Skeletal muscle tissue (tissue), 4 donors: Measurements from ENCODE around the gene NOTO. TPM values are rescaled to one million over a fixed set of nuclear protein-coding genes. Genes with fewer than 3 reads are reported as not detected.

ENCODE experiments used
- H3K27ac ChIP-seq: one replicate; pipeline ENCODE4 v1.7.0; 2013; ENCODE audit warnings: mild to moderate bottlenecking, low read depth, low read length, inconsistent platforms
- H3K27me3 ChIP-seq, 3 donors: one replicate each; pipeline ENCODE4 v1.7.0; 2013; ENCODE audit warnings: low read length in 3 of 3; ENCODE audit not compliant: control insufficient read depth in 3 of 3, insufficient read depth in 3 of 3
- H3K36me3 ChIP-seq, 3 donors: one replicate each; pipeline ENCODE4 v1.7.0; 2013; ENCODE audit warnings: low read length in 3 of 3; ENCODE audit not compliant: control insufficient read depth in 3 of 3, insufficient read depth in 3 of 3
- H3K4me1 ChIP-seq, 3 donors: one replicate each; pipeline ENCODE4 v1.7.0; 2013; ENCODE audit warnings: low read length in 3 of 3, mild to moderate bottlenecking in 3 of 3; ENCODE audit not compliant: control insufficient read depth in 3 of 3, insufficient read depth in 3 of 3
- H3K4me3 ChIP-seq, 3 donors: one replicate each; pipeline ENCODE4 v1.7.0; 2013; ENCODE audit warnings: low read length in 3 of 3
- H3K9ac ChIP-seq, 3 donors: one replicate each; pipeline ENCODE4 v1.7.0; 2013; ENCODE audit warnings: low read length in 3 of 3, mild to moderate bottlenecking in 3 of 3, moderate library complexity in 2 of 3, low read depth in 1 of 3
- H3K9me3 ChIP-seq, 3 donors: one replicate each; pipeline ENCODE4 v1.7.0; 2013; ENCODE audit warnings: low read length in 3 of 3; ENCODE audit not compliant: control insufficient read depth in 3 of 3
- total RNA-seq: library from RNA; depleted of rRNA; stranded (reverse); fragments of >200 nt; gene quantifications from one replicate; pipeline ENCODE4 v1.2.3, GENCODE V29; 2014
- donor health status: Osteomylitis.

NOTO gene
- total RNA-seq, 1 donor from 2014 or later, result not detected

DNA sequence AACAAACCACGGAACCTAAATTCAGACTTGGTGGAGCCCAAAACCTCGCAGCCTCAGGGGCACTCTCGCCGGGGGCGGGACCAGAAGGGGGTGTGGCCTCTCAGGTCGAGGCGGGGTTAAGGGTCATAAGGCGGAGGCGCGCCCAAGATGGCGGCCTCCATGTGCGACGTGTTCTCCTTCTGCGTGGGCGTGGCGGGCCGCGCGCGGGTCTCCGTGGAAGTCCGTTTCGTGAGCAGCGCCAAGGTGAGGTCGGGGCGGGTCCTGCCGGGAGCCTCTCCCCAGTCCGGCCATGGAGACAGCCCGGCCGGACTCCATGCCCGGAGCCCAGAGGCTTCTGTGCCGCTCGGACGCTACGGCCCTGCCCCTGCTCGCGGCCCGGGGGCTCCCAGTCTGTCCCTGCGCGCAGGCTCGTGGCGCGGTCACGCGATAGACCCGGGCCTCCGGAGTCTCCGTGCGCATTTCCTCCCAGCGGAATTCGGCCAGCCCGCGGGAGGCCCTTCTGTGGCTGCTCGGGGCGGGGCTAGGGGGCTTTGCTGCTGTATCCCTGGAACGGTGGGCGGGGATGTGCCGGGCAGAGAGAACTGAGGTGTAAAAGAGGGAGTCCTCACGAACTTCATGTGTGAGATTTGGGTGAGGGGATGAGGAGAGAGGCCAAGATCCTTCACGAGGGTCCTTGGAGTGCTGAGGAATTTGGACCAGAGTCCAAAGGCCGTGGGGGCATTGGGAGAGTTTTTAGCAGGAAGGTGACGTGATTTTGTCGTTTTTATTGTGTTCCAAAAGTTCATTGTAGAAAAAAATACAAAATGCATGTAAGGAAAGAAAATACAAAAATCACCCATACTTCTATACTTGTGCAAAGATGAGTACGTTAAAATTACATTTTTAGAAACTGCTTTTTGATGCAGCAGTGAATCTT lies 12.0 kb downstream of the NOTO start, which contains the start of gene SMYD5:
Gene SMYD5 (plus strand): TSS at position 126 of the 916 bp plus-strand sequence. CDS start 22 bp downstream, at position 148.
- H3K36me3 ChIP-seq, result peaks cover 0 to 4% (median 3%) of the 10 kb centered on the region in 3 donors
- H3K9me3 ChIP-seq, result no peaks in the 10 kb centered on the region
- peak within 1 kb of the TSS; percentile 71 to 85 (median 73) for H3K9ac ChIP-seq
- peak within 1 kb of the TSS; percentile 47 for H3K27ac ChIP-seq
- H3K4me3 ChIP-seq, result peak within 1 kb of the TSS; percentile 80 to 87 (median 85)
- no peaks in the 10 kb centered on the region for H3K27me3 ChIP-seq
- H3K4me1 ChIP-seq, result peaks cover 13 to 47% (median 21%) of the 10 kb centered on the region in 3 donors

DNA sequence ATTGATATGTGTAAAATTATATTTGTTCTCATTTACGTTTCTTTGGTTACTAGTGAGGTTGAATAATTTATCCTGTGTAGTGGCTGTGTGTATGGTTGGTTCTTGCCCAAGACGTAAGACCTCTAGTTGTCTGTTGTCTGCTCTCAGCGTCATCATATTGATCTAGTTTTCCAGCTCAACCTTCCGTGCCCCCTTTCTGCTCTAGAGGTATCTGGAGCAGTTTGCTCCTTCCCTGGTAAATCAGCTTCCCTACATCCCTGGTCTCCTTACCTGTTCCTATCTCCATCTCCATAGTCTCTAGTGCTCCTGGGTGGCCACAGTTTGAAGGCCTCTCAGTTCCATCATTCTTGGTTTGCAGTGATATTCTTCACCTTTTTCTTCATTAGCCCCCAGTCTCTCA lies 12.9 kb downstream of the NOTO start:
- Histone ChIP-seq H3K36me3 (peaks cover 5 to 9% (median 7%) of the 10 kb centered on the region in 3 donors), H3K9me3 (no peaks in the 10 kb centered on the region), H3K9ac (no peak overlapping the region), H3K4me3 (peak overlapping the region in 1 of 3 donors; percentile 80), H3K27me3 (no peaks in the 10 kb centered on the region), H3K4me1 (peaks cover 13 to 47% (median 25%) of the 10 kb centered on the region in 3 donors), H3K27ac (no peak overlapping the region)

DNA sequence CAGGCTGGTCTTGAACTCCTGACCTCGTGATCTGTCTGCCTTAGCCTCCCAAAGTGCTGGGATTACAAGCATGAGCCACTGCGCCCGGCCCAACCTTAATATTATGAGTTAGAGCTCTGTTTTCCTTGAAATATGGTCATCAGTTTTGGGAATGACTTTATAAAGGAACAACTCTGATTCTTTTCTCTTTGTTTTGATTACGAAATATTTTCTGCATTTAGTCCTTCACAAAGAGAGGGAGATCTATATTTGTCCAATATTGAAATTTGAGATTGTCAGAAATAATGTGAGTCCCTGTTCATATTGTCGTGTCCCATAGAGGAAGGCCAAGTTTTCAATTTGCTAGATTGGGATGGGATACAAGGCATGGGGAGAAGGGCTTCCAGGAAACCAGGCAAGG lies 14.8 kb downstream of the NOTO start:
- no peaks in the 10 kb centered on the region for H3K27me3 ChIP-seq
- no peak overlapping the region for H3K9ac ChIP-seq
- no peak overlapping the region for H3K27ac ChIP-seq
- peaks cover 19 to 27% (median 20%) of the 10 kb centered on the region in 3 donors for H3K36me3 ChIP-seq
- H3K4me1 ChIP-seq, result peaks cover 13 to 47% (median 26%) of the 10 kb centered on the region in 3 donors
- H3K4me3 ChIP-seq, result no peak overlapping the region
- H3K9me3 ChIP-seq, result no peaks in the 10 kb centered on the region

DNA sequence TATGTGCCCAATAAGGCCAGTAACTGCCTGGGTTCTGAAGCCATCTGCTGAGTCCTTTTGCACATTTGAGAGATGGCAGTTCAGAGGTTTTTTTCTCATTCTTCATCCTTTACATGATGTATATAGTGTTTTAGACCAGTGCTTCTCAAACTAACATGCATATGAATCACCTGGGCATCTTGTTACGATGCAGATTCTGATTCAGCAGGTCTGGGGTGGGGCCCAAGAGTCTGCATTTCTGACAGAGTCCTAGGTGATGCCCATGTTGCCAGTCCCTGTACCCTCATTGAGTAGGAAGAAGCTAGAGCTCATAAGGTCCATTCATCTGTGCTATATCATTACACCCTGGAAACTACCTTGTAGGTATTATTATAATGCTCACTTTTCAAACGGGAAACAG lies 15.5 kb downstream of the NOTO start:
- H3K27me3 ChIP-seq, result no peaks in the 10 kb centered on the region
- no peak overlapping the region for H3K4me3 ChIP-seq
- peaks cover 25 to 32% (median 27%) of the 10 kb centered on the region in 3 donors for H3K36me3 ChIP-seq
- no peak overlapping the region for H3K27ac ChIP-seq
- H3K9ac ChIP-seq, result no peak overlapping the region
- peaks cover 13 to 47% (median 26%) of the 10 kb centered on the region in 3 donors for H3K4me1 ChIP-seq
- no peaks in the 10 kb centered on the region for H3K9me3 ChIP-seq

DNA sequence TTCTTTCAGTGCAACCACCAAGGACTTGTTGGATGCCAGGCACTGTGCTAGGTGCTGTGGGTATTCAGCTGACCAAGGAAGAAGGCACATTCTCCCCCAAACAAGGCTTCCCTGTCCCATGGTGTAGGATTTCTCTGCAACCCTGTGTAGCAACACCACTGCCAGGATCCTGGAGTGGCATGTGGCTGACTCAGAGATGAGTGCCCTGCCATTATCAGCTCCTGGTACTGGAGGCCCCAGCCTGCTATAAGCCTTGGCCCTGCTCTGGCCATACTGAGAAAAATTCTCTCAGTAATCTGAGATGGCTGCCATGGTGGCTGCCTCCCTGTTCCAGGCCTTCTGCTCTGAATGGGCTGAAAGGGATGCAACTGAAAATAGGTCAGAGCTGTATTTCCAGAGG lies 15.9 kb downstream of the NOTO start:
- Histone ChIP-seq H3K4me3 (no peak overlapping the region), H3K27ac (no peak overlapping the region), H3K36me3 (peaks cover 30 to 36% (median 30%) of the 10 kb centered on the region in 3 donors), H3K4me1 (peaks cover 13 to 45% (median 25%) of the 10 kb centered on the region in 3 donors), H3K9ac (no peak overlapping the region), H3K9me3 (no peaks in the 10 kb centered on the region), H3K27me3 (no peaks in the 10 kb centered on the region)

DNA sequence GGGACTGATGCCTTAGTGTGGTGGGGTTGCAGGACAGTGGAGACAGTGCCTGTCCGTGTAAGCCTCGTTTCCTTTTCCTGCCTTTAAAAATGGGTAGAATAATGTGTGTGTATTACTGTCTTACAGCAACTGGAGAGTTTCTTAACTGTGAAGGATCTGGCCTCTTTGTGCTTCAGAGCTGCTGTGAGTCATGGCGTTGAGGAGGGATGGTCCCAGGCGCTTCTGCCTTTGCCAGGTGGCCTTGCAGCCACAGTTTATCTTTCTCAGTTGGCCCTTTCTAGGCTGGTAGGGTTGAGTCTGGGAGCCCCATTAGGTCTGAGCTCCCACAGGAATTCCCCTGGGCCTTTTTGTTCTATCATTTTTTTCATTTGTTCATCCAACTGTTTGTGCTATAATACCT lies 21.4 kb downstream of the NOTO start:
- Histone ChIP-seq H3K36me3 (peaks cover 80 to 90% (median 81%) of the 10 kb centered on the region in 3 donors), H3K4me1 (peaks cover 2 to 9% (median 7%) of the 10 kb centered on the region in 3 donors), H3K27me3 (no peaks in the 10 kb centered on the region)

DNA sequence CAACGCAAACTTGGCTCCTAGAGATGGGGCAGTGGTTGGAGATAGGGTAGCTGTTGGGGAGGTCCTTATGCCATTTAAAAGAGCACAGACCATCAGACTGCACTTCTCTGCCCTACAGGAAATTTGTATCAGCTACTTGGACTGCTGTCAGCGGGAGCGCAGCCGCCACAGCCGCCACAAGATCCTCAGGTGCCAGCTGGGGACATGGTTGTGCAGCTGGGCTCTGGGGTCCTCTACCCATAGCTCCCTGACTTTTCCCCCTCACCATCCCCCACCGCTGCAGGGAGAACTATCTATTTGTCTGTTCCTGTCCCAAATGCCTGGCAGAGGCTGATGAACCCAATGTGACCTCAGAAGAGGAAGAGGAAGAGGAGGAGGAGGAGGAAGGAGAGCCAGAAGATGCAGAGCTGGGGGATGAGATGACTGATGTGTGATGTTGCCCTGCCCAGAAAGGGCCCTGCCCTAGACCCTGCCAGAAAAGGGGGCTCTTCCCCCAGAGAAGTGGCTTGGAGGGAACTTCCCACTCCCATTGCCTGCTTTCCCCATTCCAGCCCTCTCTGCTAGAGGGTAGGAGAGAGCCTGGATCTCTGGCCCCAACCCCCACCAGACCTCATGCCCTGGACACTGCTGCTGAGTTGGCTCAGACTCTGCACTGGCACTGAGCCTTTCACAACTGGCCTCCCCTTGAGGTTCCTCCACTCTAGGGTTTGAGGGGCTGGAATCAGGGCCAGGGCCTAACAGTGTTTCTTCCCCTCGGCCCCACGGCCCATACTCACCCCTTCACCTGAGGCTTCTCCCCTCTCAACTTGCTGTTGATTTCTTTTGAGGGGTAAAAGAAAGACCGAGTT lies 23.4 kb downstream of the NOTO start:
- Histone ChIP-seq H3K27ac (no peak overlapping the region), H3K36me3 (peaks cover 82 to 89% (median 87%) of the 10 kb centered on the region in 3 donors)

More for the DNA sequence above, 21.4 kb downstream of the NOTO start:
- H3K4me3 ChIP-seq, result no peak overlapping the region
- no peak overlapping the region for H3K27ac ChIP-seq
- H3K9ac ChIP-seq, result no peak overlapping the region
- no peaks in the 10 kb centered on the region for H3K9me3 ChIP-seq

DNA sequence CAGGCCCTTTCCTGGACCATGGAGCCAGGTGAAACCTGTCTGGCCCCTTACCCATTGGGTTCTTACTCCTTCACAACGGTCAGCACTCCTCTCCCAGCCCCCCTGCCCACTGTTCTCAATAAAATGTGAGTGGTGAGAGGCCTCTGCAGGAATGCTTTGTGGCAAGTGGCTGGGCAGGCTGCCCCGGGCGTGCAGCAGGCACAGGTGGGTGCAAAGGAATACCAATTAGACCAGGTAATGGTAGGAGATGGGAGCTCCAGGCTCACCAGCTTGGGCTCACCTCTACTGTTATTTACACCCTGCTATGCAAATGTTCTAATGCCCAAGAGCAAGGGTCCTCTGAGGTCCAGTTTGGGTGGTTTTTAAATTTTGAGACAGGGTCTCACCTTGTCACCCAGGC lies 24.7 kb downstream of the NOTO start:
- Histone ChIP-seq H3K36me3 (peaks cover 71 to 76% (median 74%) of the 10 kb centered on the region in 3 donors), H3K4me3 (no peak overlapping the region), H3K4me1 (peaks cover 0 to 5% (median 0%) of the 10 kb centered on the region in 3 donors), H3K27me3 (no peaks in the 10 kb centered on the region), H3K9me3 (no peaks in the 10 kb centered on the region), H3K9ac (no peak overlapping the region), H3K27ac (no peak overlapping the region)

More for the DNA sequence above, 23.4 kb downstream of the NOTO start:
- Histone ChIP-seq H3K27me3 (no peaks in the 10 kb centered on the region), H3K9ac (no peak overlapping the region), H3K4me1 (peaks cover 0 to 4% (median 0%) of the 10 kb centered on the region in 3 donors), H3K9me3 (no peaks in the 10 kb centered on the region), H3K4me3 (no peak overlapping the region)

DNA sequence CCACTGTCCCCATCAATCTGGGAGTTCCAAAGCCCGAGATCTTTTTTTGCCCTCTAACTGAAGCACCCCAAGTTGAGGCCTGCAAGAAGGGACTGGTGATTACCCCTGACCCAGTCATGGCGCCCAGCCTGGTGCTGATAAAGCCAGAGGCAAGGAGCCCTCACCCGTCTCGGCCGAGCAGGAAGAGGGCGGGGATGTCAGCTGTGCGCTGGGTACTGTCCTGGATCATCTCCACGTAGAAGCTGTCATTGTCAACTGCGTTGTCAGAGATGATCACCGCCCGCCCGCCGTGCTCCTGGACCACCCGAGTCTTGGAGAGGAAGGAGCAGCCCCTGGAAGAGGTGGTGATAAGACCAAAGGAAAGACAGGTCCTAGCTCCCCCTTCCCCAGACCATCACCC lies 26.3 kb downstream of the NOTO start:
- Histone ChIP-seq H3K4me1 (peaks cover 8 to 16% (median 9%) of the 10 kb centered on the region in 3 donors), H3K36me3 (peaks cover 57 to 62% (median 59%) of the 10 kb centered on the region in 3 donors), H3K27me3 (no peaks in the 10 kb centered on the region), H3K9me3 (no peaks in the 10 kb centered on the region), H3K9ac (no peak overlapping the region), H3K4me3 (no peak overlapping the region), H3K27ac (no peak overlapping the region)
